GM21423 (cell line): Measurements from ENCODE around the gene SNPH.
"Not testable (repeated sequence)": the region's sequence is repeated elsewhere in the genome, so short reads cannot be mapped to it uniquely, and the experiment has no call there.

Experiments used
- ATAC-seq: cut with Tn5 transposase; IDR thresholded peaks from one replicate; pipeline ENCODE4 v1.9.1; 2021; ENCODE audit warnings: mild to moderate bottlenecking, moderate library complexity; ENCODE audit not compliant: unreplicated experiment

Gene SNPH

GRCh38 chr20:1336699-1337367 is 70.7 kb downstream of the SNPH start:
- ATAC-seq = no peak

- no peak for ATAC-seq
These were observed 71.3 kb downstream of the SNPH start for GRCh38 chr20:1337441-1337840.

GRCh38 chr20:1338096-1338495 is 72.0 kb downstream of the SNPH start:
- no peak for ATAC-seq

GRCh38 chr20:1338801-1339200 is 72.7 kb downstream of the SNPH start:
- ATAC-seq = no peak

GRCh38 chr20:1341561-1342265 is 75.6 kb downstream of the SNPH start:
- no peak for ATAC-seq

GRCh38 chr20:1343446-1344124 is 77.5 kb downstream of the SNPH start:
- not testable (repeated sequence) for ATAC-seq

- ATAC-seq = no peak
These were observed 79.1 kb downstream of the SNPH start for GRCh38 chr20:1345030-1345755.

GRCh38 chr20:1345756-1346093 is 79.6 kb downstream of the SNPH start:
- no peak for ATAC-seq

GRCh38 chr20:1346315-1346969 is 80.3 kb downstream of the SNPH start:
- ATAC-seq = no peak

- no peak for ATAC-seq
These were observed 87.9 kb downstream of the SNPH start for GRCh38 chr20:1353956-1354355.

- ATAC-seq = no peak
These were observed 92.0 kb downstream of the SNPH start for GRCh38 chr20:1357921-1358671.
